ENCODE results near the gene ANO1. TPM values are rescaled to one million over a fixed set of nuclear protein-coding genes. Genes with fewer than 3 reads are reported as not detected.

Gene ANO1
- total RNA-seq, 1 donor, result 0.36 TPM

DNA sequence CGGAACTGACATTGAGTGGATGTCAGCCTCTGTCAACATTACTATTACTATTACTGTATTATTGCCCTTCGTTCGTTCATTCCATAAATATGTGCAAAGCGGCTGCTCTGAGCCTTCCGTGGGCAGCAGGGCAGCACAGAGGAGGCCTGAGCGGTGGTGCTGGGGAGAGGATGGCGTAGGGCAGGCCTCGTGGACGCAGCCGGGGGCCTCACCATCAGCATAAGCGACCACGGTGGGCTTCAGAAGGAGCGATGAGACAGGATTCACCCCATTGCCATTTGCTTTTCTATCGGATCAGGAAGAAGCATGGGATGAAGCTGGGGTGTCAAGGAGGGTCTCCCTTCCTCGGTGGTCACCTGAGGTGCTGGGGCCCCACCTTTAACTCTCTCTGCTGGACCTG, 22.7 kb downstream of the ANO1 start:
- no peak overlapping the region for H3K4me3 ChIP-seq (ENCODE audit: low read depth, low read length)
- TF ChIP-seq, protein P1, sequence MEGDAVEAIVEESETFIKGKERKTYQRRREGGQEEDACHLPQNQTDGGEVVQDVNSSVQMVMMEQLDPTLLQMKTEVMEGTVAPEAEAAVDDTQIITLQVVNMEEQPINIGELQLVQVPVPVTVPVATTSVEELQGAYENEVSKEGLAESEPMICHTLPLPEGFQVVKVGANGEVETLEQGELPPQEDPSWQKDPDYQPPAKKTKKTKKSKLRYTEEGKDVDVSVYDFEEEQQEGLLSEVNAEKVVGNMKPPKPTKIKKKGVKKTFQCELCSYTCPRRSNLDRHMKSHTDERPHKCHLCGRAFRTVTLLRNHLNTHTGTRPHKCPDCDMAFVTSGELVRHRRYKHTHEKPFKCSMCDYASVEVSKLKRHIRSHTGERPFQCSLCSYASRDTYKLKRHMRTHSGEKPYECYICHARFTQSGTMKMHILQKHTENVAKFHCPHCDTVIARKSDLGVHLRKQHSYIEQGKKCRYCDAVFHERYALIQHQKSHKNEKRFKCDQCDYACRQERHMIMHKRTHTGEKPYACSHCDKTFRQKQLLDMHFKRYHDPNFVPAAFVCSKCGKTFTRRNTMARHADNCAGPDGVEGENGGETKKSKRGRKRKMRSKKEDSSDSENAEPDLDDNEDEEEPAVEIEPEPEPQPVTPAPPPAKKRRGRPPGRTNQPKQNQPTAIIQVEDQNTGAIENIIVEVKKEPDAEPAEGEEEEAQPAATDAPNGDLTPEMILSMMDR (IDR thresholded peaks at IDR 0.05; ENCODE audit: insufficient read depth, low read length), result no peak
- no peak for DNase-seq (ENCODE audit: low read depth)

DNA sequence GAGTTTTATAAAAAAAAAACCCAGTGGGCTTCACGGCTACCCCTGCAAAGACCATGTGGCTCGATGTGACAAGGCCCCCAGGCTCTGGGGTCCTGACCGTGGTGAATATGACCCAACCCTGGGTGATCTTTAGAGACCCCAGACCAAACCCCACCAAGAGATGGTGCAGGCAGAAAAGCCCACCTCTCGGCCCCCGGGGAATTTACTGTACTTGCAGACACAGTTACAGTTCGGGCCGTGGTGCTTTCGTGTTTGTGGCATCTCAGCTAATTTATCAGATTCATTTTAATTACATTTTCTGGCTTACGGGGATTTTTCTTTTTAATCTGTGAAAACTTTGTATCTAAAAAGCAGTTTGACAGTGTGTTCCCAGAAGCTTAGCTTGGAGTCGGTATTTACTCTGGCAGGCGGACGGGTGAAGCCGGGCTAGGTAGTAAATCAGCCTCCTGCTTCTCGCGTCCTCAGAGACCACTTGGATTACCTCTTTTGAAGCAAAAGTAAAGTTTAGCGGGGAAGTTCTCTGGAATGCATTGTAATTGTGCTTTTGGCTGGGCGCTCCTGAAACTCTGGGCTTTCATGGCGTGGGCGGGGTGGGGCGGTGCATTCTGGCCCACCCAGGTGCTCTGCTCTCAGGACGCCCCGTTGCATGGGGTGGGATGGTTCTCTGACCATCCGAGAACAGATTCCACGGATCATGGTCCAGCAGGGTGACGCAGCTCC, 25.3 kb downstream of the ANO1 start:
- H3K4me3 ChIP-seq (ENCODE audit: low read depth, low read length), result no peak overlapping the region
- no peak for DNase-seq (ENCODE audit: low read depth)
- TF ChIP-seq, protein P1 (IDR thresholded peaks at IDR 0.05; ENCODE audit: insufficient read depth, low read length), result no peak

DNA sequence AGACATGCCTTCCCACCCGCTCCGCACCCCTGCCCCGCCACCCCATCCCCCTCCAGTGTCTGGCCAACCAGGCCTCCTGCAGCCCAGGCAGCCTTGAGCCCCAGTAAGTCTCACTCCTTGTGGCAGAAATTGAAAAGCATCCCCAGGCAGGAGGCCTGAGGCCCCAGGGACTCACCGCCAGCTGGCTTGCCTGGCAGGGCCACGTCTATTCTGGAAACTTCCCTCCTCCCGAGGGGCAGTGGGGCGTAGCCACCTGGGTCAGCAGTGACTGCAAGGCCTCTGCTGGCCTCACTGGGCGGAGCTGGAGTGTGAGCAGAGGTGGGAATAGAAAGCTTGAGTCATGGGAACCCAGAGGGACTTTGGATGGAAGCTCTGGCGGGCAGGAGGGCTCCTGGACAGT, 26.3 kb downstream of the ANO1 start:
- no peak overlapping the region for H3K4me3 ChIP-seq (ENCODE audit: low read depth, low read length)
- TF ChIP-seq, protein P1 (IDR thresholded peaks at IDR 0.05; ENCODE audit: insufficient read depth, low read length), result no peak
- no peak for DNase-seq (ENCODE audit: low read depth)

DNA sequence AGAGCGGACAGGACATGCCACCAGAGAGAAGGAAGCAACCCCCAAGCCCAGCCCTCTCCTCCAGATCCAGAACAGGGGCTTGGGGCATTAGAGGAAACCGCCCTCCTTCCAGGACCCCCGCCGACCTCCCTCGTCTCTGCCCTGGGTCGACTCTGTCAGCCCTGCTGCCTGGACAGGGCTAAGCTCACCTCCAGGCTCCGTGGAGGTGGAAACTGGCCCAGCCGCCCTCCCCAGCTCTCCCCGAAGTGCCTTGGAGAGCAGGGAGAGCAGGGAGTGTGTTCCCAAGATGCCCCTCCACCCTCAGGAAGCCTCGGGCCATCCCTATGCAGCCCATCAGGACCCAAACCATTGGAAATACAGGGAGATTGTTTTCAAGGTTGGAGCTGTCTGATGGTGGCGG, 26.8 kb downstream of the ANO1 start:
- TF ChIP-seq, protein P1 (IDR thresholded peaks at IDR 0.05; ENCODE audit: insufficient read depth, low read length), result no peak
- no peak overlapping the region for H3K4me3 ChIP-seq (ENCODE audit: low read depth, low read length)
- no peak for DNase-seq (ENCODE audit: low read depth)

DNA sequence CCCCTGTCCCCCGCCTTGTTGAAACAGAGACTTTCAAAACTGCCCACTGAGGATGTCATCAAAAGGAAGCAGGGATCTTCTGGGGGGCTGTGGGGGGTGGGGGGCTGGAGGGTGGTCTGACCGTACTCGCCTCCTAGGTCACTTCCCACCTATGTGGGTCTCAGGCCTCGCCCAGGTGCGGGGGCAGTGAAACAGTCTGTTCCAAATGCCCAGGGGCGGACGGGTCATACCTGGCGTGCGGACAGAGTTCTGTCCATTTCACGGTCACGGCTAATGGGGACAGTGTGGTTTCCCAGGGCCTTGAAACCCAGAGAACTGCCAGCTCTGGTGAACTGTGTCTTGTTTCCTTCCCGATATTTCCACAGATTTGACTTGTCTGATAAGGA, 27.2 kb downstream of the ANO1 start:
- DNase-seq (ENCODE audit: low read depth), result no peak
- no peak overlapping the region for H3K4me3 ChIP-seq (ENCODE audit: low read depth, low read length)
- TF ChIP-seq, protein P1 (IDR thresholded peaks at IDR 0.05; ENCODE audit: insufficient read depth, low read length), result no peak

DNA sequence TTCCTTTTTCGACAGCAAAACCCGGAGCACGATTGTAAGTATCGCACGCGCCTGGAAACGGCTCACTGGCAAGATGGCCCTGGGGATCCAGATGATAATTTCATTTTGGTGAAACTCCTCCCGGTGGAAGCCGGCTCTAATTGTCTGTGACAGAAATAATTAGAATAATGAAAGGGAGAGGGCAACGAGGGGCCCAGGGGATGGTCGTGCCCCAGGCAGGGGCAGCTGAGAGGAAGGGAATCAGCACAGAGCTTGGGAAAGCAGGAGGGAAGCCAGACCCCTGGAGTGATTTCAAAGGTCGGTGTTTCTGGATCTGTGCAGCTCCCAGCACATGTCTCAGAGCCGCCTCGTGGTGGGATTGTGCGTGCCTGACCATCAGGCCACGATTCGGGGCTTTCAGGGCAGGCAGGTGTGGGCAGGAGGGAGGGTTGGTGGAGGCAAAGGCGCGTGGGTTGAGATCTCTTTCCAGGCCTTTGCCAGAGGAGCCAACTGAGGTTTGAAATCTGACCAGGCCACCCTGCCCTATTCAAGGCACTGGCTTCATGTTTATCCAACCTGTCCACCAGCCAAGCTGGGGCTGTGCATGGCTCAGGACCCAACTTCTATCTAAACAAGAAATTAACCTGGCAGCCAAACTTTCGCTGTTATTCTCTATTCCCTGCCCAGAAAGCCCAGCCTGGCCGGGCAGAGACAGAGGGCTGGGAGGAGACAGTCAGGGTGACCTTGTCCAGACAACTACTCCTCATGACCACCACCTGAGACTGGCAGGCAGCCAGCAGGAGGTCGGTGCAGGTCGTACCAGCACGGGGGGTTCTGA, 27.8 kb downstream of the ANO1 start:
- TF ChIP-seq, protein P1 (IDR thresholded peaks at IDR 0.05; ENCODE audit: insufficient read depth, low read length), result peak; percentile 2
- no peak for DNase-seq (ENCODE audit: low read depth)

More for the DNA sequence above, 27.8 kb downstream of the ANO1 start:
- no peak overlapping the region for H3K4me3 ChIP-seq (ENCODE audit: low read depth, low read length)

All from fibroblast of the aortic adventitia (primary cell).